ELR (cell line): ENCODE results near the gene ERCC5.

ENCODE experiments used
- DNase-seq: peaks from one replicate; pipeline ENCODE4 v3.0.0-alpha.2; 2015; ENCODE audit warnings: low read depth

ERCC5 gene

DNA sequence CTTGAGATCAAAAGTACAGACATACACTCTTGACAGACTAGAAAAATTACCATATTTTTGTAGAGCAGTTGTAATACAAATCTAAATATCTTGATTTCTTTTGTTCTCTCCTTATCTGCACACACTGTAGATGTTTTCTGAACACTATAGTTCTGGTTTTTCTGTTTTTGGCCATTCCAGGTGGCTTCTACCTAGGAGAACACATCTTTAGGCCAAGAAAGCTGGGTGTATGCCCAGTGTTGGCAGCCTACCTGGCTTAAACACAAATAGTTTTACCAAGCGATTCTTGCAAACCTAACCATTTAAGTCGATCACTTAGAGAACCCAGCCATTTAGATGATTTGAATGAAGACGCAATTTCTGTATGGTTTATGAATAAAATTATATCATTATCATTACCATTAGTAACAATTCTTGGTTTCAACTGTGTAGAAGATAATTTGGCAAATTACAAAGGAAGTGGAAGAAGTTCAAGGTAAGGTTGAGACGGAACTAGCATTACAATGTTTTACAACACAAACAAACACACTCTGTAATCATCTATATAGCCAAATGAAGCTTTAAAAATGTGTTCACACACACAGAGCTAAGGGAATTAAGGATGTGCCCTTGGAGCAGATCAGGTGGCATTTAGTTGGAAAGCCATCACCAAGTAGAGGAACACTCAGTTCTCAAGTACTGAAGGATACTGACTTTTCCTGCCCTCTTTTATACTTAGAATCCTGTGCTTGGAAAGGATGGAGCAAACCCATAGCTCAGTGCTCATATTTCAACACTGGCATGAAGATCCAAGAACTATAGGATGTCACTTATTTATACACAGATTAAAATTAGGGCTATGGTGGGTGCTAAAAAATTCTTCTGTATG lies 36.2 kb downstream of the ERCC5 start:
- DNase-seq: no peak

DNA sequence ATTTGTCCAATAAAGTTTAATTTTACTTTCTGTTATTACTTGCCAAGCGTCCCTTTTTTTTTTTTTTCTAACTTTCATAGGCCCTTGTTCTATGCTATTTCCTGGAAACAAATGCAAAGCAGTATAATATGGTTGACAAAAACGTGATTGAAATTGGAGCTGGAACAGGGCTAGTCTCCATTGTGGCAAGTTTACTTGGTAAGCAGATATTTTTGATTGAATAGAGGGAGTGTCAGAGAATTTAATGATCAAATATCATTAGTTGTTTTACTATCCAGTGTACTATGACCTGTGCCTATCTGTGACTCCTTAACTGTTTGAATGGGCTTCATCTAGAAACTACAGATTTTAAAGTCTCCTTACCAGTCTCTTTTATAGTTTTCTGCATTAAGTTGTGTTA lies 46.7 kb downstream of the ERCC5 start:
- DNase-seq: no peak

DNA sequence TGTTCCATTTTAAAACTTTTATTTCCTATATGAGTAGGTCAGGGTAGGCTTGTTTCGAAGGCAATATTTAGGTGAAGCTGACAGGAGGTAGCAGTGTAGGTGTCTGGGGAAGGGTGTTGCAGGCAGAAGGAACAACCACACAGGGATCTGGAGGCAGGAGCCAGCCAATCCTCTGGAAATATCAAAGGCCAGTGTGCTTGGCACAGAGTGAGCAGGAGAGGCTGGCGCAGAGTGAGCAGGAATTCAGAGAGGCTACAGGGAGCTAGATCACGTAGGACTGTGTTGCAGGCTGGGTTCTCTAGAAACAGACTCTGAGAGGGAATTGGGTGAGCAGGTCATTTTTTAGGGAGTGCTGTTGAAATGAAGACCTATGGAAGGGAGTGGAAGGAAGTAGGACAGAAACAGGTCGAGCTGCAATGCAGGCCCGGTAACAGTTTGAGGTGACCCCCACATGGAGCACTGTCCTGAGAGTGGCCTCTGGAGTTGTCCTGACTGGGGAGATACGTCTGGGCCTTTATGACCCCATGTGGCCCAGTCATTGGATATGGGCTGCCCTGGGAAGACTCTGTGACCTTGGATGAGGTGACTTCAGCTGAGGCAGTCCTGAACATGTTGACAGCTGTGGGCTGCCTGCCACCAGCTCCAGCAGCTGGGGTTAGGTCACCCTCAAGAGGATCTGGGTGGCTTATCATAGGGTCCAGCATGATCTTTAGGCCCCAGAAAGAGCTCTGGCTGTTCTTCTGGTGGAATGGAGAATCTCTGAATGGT lies 51.7 kb downstream of the ERCC5 start:
- no peak for DNase-seq

DNA sequence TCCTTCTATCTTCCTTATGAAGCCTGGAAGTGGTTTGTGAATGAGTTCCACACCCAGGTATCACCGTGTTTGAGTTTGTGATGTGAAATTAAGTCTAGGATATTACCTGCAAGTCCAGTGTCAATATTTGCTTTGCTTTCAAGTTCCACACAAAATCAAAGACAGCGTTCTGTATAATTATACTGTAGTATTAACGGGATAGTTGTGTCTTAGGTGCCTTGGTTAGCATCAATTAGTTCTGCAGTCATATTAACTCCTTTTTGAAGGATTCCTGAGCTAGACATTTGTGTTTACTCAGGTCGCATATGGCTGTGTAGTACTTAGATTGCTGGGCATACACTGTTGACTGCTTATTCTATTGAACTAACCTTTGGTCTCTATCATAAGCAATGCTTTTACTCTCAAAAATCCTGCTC lies 54.4 kb downstream of the ERCC5 start:
- no peak for DNase-seq

DNA sequence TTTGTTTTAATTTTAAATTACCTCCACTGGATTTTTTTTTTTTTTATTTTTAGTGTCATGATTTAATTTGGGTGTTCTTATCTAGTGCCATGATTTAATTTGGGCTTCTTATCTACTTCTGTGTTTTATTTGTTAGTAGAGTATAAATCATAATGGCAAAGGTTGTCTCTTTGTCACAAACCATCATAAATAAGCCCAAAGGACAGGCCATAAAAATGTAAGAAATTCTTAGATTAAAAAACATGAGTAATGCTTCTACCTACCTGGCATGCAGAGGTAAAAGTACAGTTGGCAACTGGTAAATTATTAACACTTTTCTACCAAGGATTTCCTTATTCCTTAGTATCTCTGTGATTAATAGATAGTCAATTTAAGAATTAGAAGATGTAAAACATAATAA lies 55.2 kb downstream of the ERCC5 start:
- DNase-seq: no peak

DNA sequence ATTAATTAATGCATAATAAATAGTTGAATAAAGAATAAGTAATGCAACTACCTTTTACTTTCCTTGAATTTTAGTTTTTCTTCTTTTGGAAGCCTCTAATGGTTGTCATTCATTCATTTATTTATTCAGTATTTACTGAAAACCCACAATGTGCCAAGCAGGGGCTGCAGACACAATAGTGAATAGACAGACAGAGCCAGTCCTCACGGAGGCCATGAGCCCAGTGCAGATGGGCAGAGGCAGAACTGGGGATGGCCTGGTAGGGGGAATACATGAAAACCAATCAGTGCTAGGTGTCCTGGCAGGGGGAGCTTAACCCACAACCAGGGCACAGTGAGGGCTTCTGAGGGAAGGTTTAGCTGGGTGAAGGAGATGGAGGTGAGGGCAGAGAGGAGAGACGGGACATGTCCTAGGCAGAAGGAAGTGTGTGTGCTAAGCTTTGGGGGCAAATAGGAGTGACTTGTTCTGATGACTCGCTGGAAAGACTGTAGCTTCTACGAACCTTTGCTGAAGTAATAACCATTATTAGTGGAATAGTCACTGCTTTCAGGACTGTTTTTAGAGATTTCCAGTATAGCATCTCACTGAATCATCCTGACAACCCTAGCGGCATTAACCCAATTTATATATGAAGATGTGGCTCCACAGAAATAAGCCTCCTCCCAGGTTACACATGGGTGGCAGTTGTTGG lies 55.9 kb downstream of the ERCC5 start:
- peak; percentile 39 for DNase-seq

DNA sequence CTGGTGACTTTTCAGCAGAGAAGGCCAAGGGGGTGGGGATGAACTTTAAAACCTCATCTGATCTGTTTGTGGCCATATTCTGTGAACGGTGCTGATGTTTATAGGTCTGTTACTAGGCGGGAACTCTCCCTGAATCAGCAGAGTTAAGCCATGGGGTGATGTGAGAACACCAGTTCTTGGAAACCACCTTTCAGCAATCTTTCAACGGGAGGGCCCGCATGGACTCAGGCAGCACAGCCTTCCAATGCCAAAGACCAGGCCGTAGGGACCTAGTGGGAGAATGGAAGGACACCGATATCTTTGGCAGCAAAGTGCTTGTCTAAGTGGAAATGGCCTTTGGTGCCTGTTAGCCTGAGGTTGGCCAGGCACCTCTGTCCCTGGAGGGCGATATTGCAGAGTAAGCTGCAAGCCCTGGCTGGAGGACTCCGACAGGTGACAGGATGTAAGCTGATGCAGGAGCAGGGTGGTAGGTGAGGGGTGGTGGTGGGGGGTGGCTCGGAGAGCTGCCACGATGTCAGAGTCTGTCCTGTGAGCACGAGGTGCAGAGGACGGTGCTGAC lies 57.0 kb downstream of the ERCC5 start:
- no peak for DNase-seq

DNA sequence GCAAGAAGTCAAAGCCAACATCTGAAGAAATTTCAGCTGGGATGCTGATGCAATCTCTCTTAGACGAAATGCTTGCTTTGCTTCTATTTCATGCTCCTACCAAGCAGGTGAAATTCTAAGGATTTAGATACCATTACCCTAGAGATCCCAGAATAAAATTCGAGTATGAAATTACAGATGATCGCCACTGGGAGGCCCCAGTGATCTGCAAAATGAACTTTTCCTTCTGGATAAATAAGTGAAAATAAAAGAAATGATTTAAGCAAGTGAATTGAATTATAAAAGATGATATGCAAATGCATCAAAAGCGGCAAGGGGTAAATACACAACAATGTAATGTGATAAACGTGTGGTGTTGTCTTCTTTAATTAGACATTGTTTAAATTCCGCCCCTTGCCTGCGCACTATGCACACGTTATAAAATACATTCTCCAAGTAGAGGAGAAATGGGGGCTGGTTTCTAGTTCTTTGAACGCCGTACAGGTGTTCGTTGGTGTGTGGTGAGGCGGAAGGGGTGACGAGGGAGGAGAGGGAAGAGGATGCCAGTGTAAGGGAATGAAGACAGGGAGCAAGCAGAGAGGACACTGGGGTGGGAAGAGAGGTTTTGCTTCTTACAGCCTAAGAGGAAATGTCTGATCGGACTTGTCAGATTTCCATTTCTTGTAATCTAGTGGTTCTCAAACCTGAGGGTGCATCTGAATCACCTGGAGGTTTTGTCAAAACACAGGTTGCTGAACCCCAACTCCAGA lies 58.0 kb downstream of the ERCC5 start:
- peak; percentile 42 for DNase-seq

DNA sequence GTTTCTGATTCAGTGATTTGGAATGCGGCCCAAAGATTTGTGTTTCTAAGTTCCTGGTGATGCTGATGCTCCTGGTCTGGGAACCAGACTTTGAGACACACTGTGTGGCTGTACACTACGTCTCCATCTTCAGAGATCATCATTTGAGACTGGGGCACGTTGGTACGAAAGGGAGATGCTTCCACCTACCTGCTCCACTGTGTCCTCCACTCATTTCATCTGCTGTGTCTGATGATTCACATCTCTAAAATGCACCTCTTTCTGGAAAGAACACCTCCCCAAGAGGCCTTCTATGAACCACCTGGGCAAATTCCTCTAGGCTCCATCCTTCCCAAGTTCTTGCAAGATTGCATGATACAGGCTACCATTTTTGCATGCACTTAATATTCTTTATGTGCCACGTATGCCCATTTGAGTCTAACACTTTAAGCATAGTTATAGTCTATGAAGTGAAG lies 58.6 kb downstream of the ERCC5 start:
- no peak for DNase-seq

DNA sequence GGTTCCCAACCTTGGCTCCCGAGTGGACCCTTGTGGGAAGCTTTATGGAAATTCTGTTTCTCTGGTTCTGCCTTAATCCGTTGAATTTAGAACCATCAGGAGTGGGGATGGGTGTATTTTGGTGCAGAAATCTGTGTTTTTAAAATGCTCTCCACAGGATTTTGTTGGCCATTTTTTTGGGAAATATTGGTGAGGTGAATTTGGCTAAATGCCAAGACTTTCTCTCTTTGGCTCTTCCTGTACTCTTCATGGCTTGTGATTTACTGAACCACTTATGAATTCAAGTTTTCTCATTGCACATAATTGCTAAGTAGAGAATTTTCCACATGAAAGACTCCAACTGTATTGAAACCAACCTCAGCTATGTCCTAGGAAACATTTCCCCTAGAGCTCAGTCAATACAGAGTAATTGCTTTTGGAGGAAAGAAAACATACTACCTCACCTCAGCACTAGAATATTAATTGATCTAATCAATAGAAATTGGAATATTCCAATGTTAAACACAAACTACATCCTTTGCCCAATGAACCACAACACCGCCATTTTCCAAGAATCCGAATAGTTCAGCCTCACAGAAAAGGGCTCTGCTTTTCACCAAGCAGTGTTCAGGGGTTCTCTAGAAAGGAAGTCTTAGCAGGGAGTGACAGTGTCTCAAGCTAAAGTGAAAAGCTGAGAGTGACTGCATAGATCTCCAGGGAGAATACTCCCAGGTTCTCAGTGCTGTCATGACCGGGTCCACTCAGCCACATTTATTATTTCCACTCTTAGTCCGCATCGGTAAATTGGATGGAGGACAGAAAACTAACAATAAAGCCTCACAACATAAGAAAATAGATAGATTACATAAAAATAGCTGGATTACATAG lies 60.3 kb downstream of the ERCC5 start:
- no peak for DNase-seq

DNA sequence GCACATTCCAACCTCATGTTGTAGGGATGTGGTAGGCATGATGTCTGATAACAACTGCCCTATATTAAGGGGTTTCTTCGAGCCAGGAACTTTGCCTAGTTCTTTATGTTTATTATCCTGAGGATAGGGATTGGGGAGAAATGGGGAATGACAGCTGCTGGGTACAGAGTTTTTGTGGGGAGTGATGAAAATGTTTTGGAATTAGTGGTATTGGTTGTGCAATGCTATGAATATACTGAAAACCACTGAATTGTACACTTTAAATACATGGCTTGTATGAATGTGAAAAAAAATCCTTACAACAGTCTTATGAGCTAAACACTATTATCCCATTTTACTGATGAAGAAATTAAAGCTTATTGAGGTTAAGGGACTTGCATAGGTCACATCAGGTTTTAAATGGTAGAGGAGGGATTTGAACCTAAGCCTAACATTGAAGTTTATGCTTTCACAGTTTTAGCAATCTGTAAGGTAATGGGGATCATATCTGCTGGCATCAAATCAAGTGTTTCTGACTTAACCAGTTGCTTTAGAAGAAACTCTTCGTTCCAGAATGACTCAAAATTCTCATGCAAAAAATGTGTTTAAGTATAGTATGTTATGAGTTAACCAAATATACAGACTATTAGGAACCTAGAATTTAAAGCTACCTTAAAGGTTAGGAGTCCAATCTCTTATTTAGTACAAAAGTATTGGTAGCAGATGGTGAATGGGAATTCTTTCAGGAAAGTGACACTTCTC lies 61.4 kb downstream of the ERCC5 start:
- DNase-seq: no peak

DNA sequence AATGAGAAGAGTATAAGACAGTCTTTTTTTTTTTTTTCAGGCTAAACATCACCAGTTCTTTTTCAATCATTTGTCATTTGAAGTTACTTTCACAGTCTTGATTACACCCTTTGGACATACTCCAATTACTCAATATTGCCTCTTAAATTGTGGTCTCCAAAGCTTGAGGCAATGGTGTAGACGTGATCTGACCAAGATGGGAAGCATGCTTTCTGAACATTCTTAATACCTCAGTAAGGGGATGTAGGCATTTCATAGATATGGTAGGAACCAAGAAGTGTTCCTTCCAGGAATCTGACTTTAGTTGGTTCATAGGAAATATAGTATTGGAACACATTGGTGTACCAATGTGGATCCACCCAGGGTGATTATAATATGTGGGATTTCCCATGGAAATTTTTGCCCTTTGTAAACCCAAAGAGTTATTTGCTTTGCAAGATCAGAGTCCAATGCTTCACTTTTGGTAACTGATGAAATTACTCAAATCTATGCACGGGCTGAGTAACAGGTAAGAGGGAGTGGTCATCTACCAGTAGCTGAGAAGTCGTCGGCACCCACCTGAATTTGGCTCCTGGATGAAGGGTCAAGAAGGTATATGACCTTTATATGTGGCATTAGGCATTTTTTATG lies 62.2 kb downstream of the ERCC5 start:
- no peak for DNase-seq

DNA sequence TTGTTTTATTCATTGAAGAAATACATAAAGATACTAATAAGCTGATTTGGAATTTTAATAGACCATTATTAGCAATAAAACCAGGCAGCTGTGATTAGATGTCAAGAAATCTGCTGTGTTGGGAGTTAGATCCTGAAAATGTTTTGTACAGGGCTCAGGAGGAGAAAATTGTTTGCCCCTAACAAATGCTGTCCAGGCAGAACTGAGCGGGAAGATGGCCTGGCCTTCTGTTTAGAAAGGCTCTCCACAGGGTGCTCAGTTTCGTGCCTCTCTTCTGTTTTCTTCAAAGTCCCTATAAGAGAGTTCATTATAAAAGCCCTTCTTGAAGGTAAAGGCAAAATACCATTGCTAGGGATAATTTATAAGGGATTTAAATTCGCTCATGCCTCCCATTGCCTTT lies 64.1 kb downstream of the ERCC5 start:
- no peak for DNase-seq

DNA sequence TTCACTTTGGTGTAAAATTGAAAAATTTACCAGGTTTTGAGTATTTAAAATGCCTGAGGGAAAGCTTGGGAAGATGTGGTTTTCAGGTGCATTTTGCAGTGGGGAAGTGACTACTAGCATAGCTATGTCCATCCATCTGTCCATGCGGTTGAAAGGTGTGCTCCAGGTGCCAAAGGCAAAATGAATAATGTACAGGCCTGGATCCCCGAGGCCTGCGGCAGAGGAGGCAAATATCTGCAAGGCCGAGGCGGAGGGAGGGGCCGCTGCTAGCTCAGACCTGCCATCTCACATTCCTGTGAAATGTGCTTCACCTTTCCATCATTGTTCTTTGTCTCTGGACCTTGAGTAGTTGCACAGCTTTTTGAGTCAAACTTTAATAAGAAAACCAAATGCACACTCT lies 65.5 kb downstream of the ERCC5 start:
- DNase-seq: no peak

DNA sequence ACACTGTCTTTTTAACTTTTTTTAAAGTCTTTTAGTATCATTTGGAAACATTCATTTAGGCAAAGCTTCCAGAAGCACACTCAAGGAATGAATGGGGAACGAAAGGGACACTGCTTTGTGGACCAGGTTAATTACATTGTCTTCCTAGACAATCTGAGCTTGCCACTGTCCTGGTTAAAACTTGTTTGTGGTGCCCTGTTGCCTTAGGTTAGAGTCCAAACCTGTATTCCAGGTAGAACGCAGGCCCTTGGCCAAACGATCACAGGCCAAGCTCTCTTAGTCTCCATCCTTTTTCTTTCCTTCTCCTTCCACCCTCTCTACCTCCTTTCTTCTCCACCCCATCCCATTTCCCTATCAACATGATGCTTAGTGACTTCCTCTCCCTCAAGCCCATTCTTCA lies 66.8 kb downstream of the ERCC5 start:
- no peak for DNase-seq

DNA sequence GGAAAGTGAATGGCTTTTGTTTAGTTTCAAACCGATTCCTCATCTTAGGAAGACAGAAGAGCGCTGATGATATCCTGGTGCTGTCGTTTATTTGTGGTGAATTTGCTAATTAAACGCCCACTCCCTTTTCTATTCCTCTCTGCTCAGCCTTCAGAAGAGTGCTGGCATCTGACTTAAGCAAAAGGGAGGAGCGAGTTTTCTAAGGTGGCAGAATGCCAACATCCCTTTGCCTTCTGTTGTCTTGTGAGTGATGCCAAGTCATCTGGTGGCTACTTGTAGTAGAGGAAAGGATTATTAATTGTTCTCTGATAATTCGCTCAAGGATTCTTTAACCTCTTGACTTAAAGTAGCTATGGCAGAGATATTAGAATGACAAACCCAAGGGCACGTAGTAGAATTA lies 68.1 kb downstream of the ERCC5 start:
- peak; percentile 9 for DNase-seq

DNA sequence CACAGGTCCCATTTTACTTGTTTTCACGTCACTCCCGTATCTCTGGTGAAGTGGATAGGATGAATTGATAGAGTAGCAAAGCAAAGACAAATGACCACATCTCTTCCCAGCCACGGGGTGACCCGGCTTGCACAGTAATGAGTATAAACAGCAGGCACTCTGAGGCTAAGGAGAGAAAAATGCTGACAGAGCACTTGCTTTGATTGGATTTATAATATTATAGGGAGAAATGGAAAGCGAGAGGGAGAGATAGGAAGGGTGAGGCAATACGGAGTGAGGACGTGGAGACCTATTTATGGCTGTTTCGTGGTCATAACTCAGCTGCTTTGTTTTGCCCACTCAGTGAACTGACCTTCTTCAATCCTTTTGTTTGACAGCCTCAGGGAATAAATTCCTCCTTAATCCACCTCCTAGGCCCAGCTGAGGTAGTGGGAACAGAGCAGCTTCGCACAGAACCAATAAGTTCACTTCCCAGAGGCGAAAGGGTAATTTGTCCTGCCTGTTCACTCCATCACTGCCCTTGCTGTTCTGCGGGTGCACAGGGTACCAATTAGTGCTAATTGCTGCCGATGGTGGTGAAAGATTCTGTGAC lies 68.6 kb downstream of the ERCC5 start:
- no peak for DNase-seq

DNA sequence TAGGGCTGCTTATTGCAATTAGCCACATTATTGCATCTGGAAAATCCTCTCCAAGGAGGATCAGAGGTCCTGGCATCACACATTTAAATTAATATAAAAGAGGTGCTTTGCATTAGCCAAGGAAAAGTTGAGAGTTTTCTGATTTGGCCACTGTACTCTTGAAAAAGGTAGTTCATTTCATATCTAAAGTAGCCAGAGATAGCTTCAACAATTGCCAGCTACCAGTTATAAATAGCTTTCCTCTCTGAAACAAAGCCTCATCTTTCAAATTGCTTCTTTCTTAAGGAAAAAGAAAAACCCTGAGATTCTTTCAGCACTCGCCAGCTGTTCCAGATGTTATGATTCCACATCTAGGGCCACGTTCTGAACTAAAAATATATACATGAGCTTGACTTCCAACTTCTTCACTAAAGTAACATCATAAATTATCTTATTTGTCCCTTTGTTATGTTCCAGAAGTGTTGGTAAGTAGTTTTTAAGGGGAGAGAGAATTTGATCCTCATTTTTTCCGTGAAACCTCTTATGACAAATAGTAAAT lies 69.6 kb downstream of the ERCC5 start:
- DNase-seq: no peak

DNA sequence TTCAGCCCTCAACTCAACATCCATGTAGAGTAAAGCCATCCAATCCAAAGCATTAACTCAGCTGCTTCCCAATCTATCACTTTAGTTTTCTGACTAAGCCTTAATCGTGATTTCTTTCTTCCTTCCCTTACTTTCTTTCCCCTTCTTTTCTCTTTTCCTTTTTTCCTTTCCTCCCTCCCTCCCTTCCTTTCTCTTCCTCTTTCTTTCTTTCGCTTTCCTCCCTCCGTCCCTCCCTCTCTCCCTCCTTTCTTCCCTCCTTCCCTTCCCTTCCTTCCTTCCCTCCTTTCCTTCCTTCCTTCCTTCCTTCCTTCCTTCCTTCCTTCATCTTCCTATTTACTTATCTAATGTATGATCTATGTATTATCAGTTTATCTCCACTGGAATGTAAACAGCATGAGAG lies 71.2 kb downstream of the ERCC5 start:
- no peak for DNase-seq
